Neural progenitor cell (in vitro differentiated cells): ENCODE results near the gene RMI2. TPM values are rescaled to one million over a fixed set of nuclear protein-coding genes. Genes with fewer than 3 reads are reported as not detected.

ENCODE experiments used
- DNase-seq: peaks from one replicate; pipeline ENCODE4 v3.0.0-alpha.2; 2016; ENCODE audit warnings: low spot score
- H2AFZ ChIP-seq: fragments of 200-600 bp; sonication (generic); replicated peaks from 2 replicates; pipeline ENCODE4 v1.6.1; 2016; ENCODE audit warnings: antibody characterized with exemption
- H3F3A ChIP-seq: fragments of 200-600 bp; sonication (generic); 2 replicates; pipeline ENCODE4 v1.6.1; 2016; ENCODE audit warnings: antibody characterized with exemption, low read depth
- H3K27ac ChIP-seq: fragments of 200-600 bp; sonication (generic); 2 replicates; pipeline ENCODE4 v1.5.1; 2016; ENCODE audit warnings: mild to moderate bottlenecking
- H3K27me3 ChIP-seq: fragments of 200-600 bp; sonication (generic); 2 replicates; pipeline ENCODE4 v1.6.1; 2016; ENCODE audit warnings: mild to moderate bottlenecking, moderate library complexity
- H3K36me3 ChIP-seq: fragments of 200-600 bp; sonication (generic); 2 replicates; pipeline ENCODE4 v1.5.1; 2016
- H3K4me1 ChIP-seq: fragments of 200-600 bp; sonication (generic); 2 replicates; pipeline ENCODE4 v1.6.1; 2016; ENCODE audit warnings: mixed run types
- H3K4me2 ChIP-seq: fragments of 200-600 bp; sonication (generic); 2 replicates; pipeline ENCODE4 v1.6.1; 2016
- H3K4me3 ChIP-seq: fragments of 200-600 bp; sonication (generic); 2 replicates; pipeline ENCODE4 v1.5.1; 2016
- H3K79me2 ChIP-seq: fragments of 200-600 bp; sonication (generic); 2 replicates; pipeline ENCODE4 v1.6.1; 2016; ENCODE audit warnings: low read depth
- H3K9ac ChIP-seq: fragments of 200-600 bp; sonication (generic); 2 replicates; pipeline ENCODE4 v1.6.1; 2016
- H3K9me3 ChIP-seq: fragments of 200-600 bp; sonication (generic); 2 replicates; pipeline ENCODE4 v1.5.1; 2016; ENCODE audit warnings: low read depth
- H4K20me1 ChIP-seq: fragments of 200-600 bp; sonication (generic); 2 replicates; pipeline ENCODE4 v1.6.1; 2016; ENCODE audit warnings: low read depth
- H3K27ac Mint-ChIP-seq: 3 replicates; pipeline ENCODE4 v1.8.0; 2021; ENCODE audit warnings: mixed read lengths
- H3K27me3 Mint-ChIP-seq: 2 replicates; pipeline ENCODE4 v1.8.0; 2022; ENCODE audit warnings: low read depth, mild to moderate bottlenecking, inconsistent platforms, moderate library complexity, mixed read lengths; ENCODE audit not compliant: insufficient read depth
- H3K36me3 Mint-ChIP-seq: 3 replicates; pipeline ENCODE4 v1.8.0; 2021; ENCODE audit warnings: mixed read lengths
- H3K4me1 Mint-ChIP-seq: 3 replicates; pipeline ENCODE4 v1.8.0; 2021; ENCODE audit warnings: mixed read lengths
- H3K4me3 Mint-ChIP-seq: 3 replicates; pipeline ENCODE4 v1.8.0; 2021; ENCODE audit warnings: mild to moderate bottlenecking, moderate library complexity, mixed read lengths
- H3K9me3 Mint-ChIP-seq: 3 replicates; pipeline ENCODE4 v1.8.0; 2020; ENCODE audit warnings: mixed read lengths
- EZH2 ChIP-seq: fragments of 200-600 bp; sonication (generic); IDR thresholded peaks from 2 replicates; pipeline ENCODE4 v1.6.1; 2017; ENCODE audit warnings: antibody characterized with exemption, mild to moderate bottlenecking, moderate library complexity
- EZH2phosphoT487 ChIP-seq: fragments of 200-600 bp; sonication (generic); IDR thresholded peaks from 2 replicates; pipeline ENCODE4 v1.6.1; 2017; ENCODE audit warnings: antibody characterized with exemption
- total RNA-seq: library from RNA; depleted of rRNA; stranded (reverse); fragments of >200 nt; gene quantifications from 2 replicates; pipeline ENCODE4 v1.2.3, GENCODE V29; 2015; ENCODE audit warnings: low replicate concordance
- TF ChIP-seq, protein P1 (sequence below): fragments of 200-600 bp; sonication (generic); IDR thresholded peaks from 2 replicates; pipeline ENCODE4 v1.5.1; 2017; ENCODE audit warnings: antibody characterized with exemption, mild to moderate bottlenecking

The RMI2 gene
- 56.1 and 68.6 TPM in 2 replicates for total RNA-seq

DNA sequence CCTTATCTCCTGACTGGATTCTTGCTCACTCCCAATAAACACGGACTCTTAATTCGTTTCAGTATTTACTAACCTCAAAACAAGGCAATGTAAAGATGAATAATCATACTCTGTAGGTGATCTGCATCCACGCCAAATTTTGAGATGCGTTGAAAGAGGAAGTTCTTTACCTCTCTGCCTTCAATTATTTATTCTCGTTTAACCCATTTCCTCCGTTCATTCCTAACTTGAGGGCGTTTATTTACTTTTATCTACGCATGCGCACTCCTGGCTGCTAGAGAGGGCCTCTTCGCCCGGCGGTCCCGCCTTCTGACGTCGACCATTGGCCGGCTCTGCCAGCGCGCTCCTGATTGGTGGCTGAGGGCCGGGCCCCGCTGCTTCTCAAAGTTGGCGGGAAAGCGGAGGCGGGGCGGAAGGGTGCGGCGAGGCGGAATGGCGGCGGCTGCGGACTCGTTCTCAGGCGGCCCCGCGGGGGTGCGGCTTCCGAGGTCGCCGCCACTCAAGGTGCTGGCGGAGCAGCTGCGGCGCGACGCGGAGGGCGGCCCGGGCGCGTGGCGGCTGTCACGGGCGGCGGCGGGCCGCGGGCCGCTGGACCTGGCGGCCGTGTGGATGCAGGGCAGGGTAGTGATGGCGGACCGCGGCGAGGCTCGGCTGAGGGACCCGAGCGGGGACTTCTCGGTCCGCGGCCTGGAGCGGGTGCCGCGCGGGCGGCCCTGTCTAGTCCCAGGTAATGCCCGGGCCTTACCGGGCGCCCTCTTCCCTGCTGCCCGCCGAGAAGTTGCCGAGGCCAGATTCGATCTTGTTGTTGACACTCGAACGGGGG, at the start of gene RMI2:
Gene RMI2 (plus strand): TSS at position 420 of the 823 bp plus-strand sequence. CDS start 13 bp downstream, at position 433.
- H3K79me2 ChIP-seq = peaks cover 56% of the 10 kb centered on the region
- H3K27me3 ChIP-seq = no peaks in the 10 kb centered on the region
- peak within 1 kb of the TSS; percentile 99 for H2AFZ ChIP-seq
- H3K9me3 Mint-ChIP-seq = no peaks in the 10 kb centered on the region
- H3K4me3 Mint-ChIP-seq = peak within 1 kb of the TSS; percentile 95
- H3K4me1 ChIP-seq = peaks cover 24% of the 10 kb centered on the region
- H3K27ac Mint-ChIP-seq = peak within 1 kb of the TSS; percentile 14
- no peak within 1 kb of the TSS for H3K27ac ChIP-seq
- no peak for TF ChIP-seq EZH2phosphoT487
- no peak for TF ChIP-seq EZH2
- TF ChIP-seq, protein P1, sequence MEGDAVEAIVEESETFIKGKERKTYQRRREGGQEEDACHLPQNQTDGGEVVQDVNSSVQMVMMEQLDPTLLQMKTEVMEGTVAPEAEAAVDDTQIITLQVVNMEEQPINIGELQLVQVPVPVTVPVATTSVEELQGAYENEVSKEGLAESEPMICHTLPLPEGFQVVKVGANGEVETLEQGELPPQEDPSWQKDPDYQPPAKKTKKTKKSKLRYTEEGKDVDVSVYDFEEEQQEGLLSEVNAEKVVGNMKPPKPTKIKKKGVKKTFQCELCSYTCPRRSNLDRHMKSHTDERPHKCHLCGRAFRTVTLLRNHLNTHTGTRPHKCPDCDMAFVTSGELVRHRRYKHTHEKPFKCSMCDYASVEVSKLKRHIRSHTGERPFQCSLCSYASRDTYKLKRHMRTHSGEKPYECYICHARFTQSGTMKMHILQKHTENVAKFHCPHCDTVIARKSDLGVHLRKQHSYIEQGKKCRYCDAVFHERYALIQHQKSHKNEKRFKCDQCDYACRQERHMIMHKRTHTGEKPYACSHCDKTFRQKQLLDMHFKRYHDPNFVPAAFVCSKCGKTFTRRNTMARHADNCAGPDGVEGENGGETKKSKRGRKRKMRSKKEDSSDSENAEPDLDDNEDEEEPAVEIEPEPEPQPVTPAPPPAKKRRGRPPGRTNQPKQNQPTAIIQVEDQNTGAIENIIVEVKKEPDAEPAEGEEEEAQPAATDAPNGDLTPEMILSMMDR = no peak
- H3F3A ChIP-seq = no peaks in the 10 kb centered on the region
- peak within 1 kb of the TSS; percentile 52 for H3K9ac ChIP-seq
- H3K36me3 Mint-ChIP-seq = peaks cover 9% of the 10 kb centered on the region
- no peaks in the 10 kb centered on the region for H3K36me3 ChIP-seq
- H3K27me3 Mint-ChIP-seq = peaks cover 8% of the 10 kb centered on the region
- peaks cover 45% of the 10 kb centered on the region for H3K4me1 Mint-ChIP-seq
- peaks cover 38% of the 10 kb centered on the region for H4K20me1 ChIP-seq
- peak; percentile 99 for DNase-seq
- H3K9me3 ChIP-seq = no peaks in the 10 kb centered on the region
- peak within 1 kb of the TSS; percentile 78 for H3K4me3 ChIP-seq
- H3K4me2 ChIP-seq = peak within 1 kb of the TSS; percentile 95

DNA sequence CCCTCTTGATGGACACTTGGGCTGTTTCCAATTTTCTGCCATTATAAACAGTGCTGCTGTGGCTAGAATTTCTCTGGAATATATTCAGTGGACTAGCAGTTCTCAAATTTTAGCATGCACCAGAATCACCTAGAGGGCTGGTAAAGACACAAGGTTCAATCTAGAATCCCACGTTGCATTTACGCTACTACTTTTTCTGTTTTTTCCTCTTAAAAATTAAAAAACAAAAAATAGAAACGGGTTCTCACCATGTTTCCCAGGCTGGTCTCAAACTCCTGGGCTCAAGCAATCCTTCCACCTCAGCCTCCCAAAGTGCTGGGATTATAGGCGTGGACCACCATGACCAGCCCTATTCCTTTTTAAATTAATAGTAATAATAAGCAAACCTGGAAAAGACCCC, 49.6 kb upstream of the RMI2 start:
- H3K4me3 ChIP-seq = no peak overlapping the region
- Mint-ChIP-seq H3K9me3 (no peaks in the 10 kb centered on the region), H3K4me1 (peaks cover 43% of the 10 kb centered on the region), H3K36me3 (no peaks in the 10 kb centered on the region), H3K27me3 (peaks cover 2% of the 10 kb centered on the region), H3K4me3 (no peak overlapping the region), H3K27ac (no peak overlapping the region)
- H3K9me3 ChIP-seq = no peaks in the 10 kb centered on the region
- H3K4me2 ChIP-seq = no peak overlapping the region
- H3K27me3 ChIP-seq = no peaks in the 10 kb centered on the region
- no peak for DNase-seq
- H3K36me3 ChIP-seq = no peaks in the 10 kb centered on the region
- no peak overlapping the region for H3K27ac ChIP-seq
- TF ChIP-seq, protein P1 = no peak
- TF ChIP-seq EZH2phosphoT487 (no peak), EZH2 (no peak)
- no peak overlapping the region for H3K9ac ChIP-seq
- no peaks in the 10 kb centered on the region for H4K20me1 ChIP-seq
- no peak overlapping the region for H2AFZ ChIP-seq
- peaks cover 8% of the 10 kb centered on the region for H3K4me1 ChIP-seq
- peaks cover 6% of the 10 kb centered on the region for H3F3A ChIP-seq
- no peaks in the 10 kb centered on the region for H3K79me2 ChIP-seq

DNA sequence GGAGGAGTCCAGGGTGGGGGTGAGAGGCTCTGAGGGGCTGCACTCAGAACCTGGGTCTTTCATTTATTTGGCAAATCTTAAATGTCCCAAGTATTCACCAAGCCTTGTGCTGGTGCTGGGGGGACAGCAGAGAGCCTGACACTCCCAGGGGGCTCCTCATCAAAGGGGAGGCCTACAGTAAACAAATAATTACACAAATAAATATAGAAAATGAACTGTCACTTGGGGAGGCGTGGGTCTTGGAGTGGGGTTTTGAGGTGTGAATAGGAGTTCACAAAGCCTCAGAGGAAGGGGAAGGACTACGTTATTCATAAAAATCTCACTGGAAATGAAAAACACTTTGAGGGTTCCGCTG, 48.9 kb upstream of the RMI2 start:
- Mint-ChIP-seq H3K36me3 (no peaks in the 10 kb centered on the region), H3K27me3 (peaks cover 2% of the 10 kb centered on the region), H3K27ac (no peak overlapping the region), H3K9me3 (no peaks in the 10 kb centered on the region), H3K4me1 (peaks cover 36% of the 10 kb centered on the region), H3K4me3 (no peak overlapping the region)
- Histone ChIP-seq H3K9me3 (no peaks in the 10 kb centered on the region), H3K4me3 (no peak overlapping the region), H3K27me3 (no peaks in the 10 kb centered on the region), H3K79me2 (no peaks in the 10 kb centered on the region), H3K9ac (no peak overlapping the region), H2AFZ (no peak overlapping the region), H3K36me3 (no peaks in the 10 kb centered on the region), H3K27ac (no peak overlapping the region), H3K4me1 (peaks cover 8% of the 10 kb centered on the region), H3K4me2 (no peak overlapping the region), H3F3A (peaks cover 6% of the 10 kb centered on the region), H4K20me1 (no peaks in the 10 kb centered on the region)
- no peak for DNase-seq
- no peak for TF ChIP-seq EZH2phosphoT487
- TF ChIP-seq EZH2 = no peak
- TF ChIP-seq, protein P1 = no peak
